Islet precursor cell (in vitro differentiated cells): Measurements from ENCODE around the gene PCDHB1.

Experiments used
- DNase-seq: peaks from one replicate; pipeline ENCODE4 v3.0.0-alpha.2; 2018

Gene PCDHB1, protein sequence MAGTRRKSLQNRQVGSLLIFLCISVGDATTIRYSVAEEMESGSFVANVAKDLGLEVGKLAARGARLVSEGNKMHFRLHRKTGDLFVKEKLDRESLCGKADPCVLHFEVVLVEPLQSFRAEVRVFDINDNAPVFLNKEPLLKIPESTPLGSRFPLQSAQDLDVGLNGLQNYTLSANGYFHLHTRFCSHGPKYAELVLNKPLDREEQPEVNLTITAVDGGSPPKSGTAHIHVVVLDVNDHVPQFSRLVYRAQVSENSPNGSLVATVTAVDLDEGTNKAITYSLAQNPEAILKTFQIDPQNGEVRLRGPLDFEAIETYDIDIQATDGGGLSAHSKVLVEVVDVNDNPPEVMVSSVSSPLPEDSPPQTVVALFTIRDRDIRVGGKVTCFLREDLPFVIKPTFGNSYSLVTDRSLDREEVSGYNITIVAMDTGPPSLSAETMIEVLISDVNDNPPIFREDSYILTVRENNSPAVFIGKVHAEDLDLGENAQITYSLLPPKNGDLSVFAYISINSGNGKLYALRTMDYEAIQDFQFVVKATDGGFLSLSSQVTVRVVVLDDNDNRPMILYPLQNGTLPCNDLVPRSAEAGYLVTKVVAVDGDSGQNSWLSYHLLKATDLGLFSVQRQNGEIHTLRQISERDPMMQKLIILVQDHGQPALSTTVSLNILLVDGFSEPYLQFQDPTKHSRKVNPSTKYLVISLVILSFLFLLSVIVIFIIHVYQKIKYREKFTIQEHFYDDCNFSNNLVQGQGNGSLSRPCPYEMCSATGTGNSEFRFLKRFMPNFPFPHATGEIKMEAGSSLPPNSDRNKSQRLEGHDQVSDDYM

DNA sequence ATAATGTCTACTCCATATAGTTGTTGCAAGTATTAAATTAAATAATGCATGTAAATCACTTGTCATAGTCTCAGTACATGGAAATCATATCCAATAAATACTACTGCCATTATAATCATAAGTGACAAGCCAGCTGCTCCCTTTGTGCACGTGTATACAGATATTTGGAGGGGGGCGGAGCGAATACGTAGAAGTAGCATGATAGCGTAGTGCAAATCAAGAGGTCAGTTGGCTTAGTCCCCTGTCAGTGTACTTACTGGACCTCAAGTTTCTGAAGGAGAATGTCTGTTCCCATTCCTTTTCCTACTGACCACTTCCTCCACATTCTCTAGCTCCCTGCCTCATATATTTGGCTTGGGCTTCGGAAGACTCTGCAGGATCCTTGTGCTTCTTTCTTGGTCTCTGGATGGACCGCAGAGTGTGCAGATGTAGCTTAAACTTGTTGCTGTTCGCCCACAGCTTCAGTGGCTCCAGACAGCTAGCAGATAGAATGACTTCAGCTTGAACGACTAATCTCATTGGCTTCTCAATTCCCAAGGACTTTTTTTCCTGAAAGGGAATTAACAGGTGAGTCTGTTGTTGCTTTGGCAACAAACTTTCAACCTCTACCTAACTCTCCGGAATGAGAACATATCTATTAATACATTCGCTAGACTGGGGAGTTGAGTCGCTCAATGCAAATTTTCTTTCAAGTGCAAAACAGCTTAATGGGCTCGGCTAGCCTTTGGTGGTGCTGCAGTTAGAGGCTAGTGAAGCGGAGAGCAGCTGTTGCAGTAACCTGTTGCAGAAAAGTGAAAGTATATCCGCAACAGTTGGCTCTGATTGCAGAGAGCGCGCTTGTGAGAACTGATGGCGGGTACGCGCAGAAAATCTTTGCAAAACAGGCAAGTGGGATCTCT, at the start of gene PCDHB1:
PCDHB1 (plus strand) TSS at position 753 of the 899 bp plus-strand sequence; CDS start at position 850, 97 bp downstream.
- peak; percentile 57 for DNase-seq

DNA sequence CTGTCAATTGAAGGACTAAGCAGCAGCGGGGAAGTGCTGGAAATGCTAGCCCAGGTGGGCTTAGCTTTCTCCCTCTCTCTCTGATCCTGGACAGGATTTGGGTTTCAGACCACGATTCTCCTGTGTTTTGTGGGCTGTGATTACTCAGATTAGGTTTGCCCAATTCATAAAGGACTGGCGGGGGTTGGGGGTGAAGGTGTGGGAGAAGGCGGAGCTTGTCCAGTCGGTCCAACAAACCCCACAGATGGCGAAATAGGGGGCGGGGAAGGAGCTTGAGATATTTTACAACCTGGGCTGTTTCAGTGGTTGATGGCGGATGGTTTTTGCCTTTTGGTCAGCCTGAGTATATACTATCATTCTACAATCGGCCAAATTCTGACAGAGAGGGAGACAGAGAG, 49.7 kb upstream of the PCDHB1 start:
- peak; percentile 76 for DNase-seq

DNA sequence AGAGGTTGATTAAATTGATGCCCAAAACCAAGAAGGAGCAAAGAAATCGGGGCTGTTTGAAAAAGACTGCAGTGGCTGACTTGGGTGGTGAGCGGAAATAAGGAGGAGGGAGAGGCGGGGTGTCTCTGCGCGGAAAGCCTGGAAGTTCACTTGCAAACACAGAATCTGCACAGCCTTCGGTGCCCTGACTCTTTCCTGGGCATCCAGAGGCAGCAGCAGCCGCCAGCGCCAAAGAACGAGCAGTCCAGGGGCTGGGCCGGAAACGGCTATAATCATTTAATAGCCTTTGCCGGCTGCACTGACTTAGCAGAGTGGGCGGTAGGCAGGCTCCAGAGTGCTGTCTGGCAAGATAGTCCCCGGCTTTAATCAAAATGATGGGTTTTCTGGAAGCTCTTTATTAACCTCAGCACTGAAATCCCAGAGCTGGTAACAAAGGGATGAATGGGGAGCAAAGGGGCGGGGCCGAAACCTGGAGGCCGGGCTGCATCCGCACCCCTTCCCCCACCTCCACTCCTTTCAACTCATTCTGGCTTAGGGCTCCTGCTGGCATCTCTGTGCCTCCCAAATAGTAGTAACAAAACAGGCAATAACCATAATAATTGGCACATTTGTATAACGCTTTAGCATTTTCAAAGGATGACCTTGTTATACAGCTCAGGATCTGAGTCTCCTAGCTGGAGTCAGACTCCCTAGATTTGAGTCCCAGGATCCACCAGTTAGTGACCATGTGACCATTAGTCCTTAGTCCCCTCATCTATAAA, 49.1 kb upstream of the PCDHB1 start:
- peak; percentile 93 for DNase-seq

DNA sequence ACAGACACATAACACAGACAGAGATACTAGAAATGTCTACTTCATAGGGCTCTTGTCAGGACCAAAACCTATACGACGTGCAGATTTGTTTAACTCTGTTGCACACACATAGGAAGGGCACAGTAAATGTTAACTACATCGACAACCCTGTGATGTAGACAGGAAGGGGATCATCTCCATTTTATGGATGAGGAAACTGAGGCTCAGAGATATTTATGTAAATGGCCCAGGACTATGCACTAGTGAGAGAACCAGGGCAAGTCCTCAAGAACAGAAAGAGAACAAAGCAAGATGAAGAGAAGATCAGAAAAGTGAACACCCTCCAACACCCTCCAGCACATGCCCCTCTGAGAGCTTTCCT, 48.6 kb upstream of the PCDHB1 start:
- no peak for DNase-seq

DNA sequence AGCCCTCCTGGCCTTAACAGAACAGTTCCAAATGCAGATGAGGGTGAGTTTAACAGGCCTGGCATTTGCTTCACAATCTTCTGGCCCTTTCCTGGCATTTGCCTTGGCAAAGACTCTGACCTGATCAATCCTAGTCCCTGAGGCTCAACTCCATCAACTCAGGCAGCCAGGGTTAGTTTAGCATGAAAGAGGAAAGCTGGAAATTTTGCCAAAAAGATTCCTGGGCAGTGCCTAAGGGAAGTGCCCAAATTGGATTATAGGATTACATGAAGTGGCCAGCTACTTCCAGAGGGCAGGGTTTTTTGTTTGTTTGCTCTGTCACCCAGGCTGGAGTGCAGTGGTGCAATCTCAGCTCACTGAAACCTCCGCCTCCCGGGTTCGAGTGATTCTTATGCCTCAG, 48.1 kb upstream of the PCDHB1 start:
- DNase-seq: no peak

DNA sequence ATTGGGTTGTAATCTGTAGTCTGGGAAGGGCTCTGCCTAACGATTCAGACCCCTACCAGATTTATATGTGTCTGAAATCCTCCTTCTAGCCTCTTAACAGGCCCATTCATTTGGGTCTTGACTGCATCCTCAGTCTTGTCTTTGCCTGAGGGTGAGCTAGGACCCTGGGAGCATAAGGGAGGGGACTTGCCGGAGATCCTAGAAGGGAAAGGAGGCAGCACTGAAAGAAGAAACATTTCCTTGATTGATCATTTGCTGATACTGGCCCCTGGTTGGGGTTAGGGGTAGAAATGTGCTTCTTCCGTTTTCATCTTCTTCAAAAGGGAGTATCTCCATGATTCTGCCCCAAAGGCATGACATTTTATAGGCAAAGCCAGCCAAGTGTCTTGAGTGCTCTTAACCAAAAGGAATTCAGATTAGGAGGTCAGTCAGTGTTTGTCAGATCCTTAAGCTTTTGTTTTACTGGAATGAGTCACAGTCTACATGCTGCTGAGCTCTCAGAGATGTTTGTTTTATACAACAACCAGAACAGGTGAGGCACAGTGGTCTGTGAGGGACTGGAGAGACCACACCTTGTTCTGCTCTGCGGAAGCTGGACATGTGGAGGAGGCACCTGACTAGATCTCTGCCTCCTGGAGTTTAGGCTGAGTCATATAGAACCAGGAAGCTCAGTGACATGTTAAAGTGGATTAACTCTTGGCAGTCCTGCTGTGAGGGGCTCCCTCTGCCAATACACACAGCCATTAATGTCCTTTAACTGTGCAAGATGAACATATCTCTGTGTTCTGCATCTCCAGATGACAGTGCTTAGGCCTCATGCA, 47.2 kb upstream of the PCDHB1 start:
- peak; percentile 97 for DNase-seq

DNA sequence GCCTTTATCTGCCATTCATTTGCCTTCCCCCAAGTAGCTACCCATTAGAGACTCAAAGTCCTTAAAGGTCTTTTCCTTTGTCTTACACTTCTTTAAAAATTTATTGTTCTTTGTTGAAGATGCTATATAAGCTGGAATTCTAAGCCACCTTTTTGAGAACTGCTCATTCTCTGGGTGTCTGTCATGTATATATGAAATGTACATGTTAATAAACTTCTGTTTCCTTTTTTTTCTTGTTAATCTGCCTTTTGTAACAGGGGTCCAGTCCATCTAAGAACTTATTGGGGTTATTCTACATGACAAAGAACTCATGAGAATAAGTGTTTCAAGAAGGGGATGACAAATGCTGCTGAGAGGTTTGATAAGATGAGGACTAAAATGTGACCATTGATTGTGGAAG, 43.4 kb upstream of the PCDHB1 start:
- no peak for DNase-seq

DNA sequence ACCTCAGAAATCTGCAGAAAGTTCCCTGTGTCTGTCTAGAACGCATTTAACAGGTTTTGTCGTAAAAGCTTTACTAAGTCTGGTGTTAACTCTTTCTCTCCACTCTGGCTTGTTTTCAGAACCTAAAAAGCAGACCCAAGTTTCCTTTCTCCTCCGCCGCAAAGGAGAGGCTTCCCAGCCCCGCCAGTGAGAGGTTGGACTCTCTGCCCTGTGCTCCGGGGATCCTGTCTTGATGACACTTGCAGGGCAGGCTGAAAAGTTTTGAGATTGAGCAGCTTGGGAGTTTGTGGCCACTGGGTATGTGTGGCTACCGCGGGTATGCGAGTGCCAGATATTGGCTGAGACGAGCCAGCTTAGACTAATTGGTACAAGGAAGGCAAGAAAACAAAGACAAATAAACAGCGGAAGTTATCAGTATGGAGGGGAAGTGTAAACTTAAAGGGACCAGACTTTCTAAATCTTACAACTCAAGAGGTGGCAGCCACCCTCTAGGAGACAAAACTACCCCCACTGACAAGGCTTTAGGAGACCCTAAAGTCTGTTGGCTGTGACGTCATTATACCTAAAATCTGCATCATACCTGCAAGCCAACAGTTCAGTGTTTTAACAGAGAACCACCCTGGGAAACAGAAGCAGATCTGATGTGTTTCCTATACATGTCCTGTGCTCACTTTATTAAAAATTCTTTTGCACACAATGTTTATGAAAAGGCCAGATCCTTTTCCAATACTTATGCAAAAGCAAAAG, 41.0 kb upstream of the PCDHB1 start:
- DNase-seq: peak; percentile 57

DNA sequence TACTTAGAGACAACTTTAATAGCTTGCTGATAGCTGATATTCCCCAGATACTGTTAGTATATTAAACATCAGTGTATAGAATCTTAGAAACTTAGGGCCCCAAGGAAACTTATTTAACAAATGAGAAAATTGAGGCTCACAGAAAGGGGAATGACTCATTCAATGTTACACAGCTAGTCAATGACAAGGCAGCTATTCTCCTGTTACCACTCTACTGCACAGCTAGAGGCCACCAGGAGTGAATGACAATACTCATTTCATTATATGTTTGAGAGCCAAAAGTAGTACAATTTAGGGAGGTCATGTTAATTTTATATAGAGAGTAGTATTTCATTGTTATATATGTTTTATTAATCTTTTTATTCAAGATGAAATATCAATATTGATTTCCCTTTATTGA, 33.2 kb upstream of the PCDHB1 start:
- DNase-seq: no peak

DNA sequence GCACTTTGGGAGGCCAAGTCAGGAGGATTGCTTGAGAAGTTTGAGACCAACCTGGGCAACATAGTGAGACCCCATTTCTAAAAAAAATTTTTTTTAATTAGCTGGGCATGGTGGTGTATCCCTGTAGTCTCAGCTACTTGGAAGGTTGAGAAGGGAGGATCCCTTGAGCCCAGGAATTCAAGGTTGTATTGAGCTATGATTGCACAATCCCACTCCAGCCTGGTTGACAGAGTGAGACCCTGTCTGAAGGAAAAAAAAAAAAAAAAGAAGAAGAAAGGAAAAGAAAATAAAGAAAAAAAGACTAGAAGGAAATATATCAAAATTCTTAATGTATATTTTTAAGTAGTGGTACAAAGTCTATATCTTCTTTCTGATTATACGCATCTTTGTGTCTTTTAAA, 28.8 kb upstream of the PCDHB1 start:
- DNase-seq: no peak

DNA sequence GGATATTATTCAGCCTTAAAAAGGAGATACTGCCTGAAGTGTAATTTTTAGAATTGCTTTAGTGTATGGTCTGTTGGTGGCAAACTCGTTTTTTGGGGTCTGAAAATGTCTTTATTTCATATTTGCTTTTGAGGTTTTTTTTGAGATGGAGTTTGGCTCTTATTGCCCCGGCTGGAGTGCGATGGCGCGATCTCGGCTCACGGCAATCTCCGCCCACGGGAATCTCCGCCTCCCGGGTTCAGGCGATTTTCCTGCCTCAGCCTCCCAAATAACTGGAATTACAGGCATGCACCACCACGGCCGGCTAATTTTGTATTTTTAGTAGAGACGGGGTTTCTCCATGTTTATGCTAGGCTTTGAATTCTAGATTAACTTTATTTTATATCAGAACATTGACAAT, 20.2 kb upstream of the PCDHB1 start:
- DNase-seq: no peak

DNA sequence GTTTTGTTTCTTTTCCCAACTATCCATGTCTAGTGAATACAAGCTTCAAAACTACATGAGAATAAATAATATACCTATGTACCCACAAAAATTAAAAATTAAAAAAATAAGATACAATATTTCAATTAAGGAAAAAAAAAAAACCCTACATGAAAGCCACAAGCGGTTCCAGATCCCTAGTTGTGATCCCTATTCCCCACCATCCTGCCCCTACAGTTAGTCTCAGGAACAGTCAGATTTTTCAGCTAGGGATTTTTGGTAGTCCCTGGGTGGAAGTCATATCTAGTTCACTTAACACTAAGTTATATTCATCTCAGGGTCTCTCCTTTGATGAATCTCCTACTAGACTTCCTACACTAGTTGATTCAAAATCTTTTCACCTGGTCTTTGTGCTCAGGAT, 18.5 kb upstream of the PCDHB1 start:
- no peak for DNase-seq

DNA sequence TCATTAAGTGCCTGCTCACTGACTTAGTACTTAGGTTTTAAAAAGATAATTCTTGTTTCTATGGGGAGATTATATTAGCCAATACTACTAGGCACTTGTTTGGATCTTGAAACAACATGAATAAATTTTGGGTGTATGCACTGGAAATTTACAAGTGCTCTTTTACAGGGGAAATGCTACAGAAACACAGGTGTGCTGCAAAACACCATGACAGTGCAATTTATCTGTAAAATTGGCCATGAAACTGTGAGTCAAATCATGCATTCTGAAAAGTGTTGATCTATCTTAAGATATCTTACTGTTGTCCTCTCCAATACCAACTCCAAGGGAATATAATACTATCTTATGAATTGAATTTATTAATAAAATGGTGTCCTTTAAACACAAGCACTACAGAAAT, 12.1 kb upstream of the PCDHB1 start:
- DNase-seq: no peak

DNA sequence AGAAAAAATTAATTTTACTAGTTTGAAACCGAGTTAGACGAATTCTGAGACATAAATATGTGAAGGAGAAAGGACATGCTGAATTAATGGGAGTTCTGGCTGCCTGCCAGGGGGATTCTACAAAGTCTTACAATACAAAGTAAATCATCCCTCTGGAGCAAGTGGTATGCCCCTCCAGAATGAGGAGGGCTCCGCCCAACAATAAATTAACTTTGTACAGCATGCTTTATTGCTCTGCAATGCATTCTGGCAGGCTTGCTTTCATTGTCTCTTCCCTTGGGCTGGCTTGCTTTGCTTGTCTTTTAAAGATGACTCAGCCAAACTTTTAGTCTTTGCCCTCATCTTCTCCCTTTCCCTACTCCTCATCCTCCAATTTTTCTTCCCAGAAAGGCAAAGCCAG, 11.7 kb upstream of the PCDHB1 start:
- DNase-seq: no peak

DNA sequence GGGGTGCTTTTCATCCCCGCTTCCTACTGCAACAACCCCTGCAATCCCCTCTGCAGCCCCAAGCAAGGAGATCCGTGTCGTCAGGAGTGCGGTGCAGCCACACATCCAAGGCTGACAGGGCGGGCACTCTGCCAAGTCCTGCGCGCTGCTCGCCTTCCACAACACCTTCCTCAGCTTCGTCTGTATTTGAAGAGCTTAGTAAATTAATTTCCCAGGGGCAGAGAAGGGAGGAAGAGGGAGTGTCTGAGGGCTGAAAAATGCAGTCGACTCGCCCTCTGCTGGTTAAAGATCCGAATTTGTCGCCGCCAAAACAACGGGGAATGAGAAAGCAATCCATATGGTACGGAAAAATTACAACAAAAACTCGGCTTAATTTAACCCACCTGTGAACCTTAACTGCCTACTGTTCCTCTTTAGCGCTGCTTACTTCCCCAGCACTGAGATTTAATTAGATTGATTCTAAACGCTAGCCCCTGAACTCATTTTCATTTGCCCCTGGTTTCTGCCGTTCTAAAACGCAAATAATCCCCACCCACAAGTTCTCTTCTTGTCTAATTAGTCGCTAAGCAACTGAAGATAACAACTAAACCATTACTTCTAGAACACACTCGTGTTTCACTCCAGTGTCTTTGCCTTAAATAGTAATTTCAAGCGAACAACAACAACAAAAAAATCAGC, 10.9 kb upstream of the PCDHB1 start:
- DNase-seq: peak; percentile 84

DNA sequence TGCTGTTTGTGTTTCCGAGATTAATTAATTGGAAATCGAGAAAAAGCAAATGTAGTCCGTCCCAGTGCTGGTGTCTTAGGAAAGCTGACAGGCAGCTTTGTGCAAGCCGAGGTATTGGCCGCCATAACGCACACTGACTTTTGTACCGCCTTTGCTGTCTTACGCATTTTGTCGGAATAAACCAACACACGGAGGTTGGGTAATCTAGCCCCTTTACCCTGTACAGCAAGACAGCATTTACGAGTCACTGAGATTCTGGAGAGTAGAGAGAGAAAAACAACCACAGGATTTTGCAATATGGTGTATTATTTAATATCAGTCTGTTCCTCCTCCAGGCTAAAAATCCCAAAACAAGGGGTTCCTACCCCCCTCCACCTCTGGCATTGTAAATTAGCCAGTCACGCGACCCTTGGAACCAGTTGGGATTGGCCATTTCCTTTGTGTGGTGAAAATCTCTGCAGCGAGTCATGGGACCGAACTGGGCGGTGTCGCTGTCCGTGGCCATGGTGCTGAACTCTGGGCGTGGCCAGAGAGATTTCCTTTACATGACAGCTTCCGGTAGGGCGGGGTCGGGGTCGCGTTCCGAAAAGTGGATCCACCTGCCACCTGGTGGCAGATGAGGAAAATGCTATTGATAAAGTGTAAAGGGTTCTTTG, 10.3 kb upstream of the PCDHB1 start:
- DNase-seq: peak; percentile 99

DNA sequence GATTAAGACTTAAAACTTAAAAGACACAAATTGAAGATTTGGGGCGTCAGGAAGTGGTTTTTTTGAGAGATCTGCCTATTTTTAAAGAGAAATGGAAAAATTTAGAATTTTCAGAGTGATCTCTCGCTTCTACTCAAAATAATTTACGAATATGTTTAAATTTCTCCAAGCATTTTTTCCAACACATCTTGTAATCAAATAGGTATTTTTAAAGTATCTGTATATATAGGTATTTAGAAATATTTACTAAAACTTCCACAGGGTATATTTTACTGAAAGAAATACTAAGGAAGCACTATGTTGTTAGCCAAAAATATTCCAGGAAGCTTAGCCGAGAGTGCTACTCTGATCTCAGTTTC, 9.8 kb upstream of the PCDHB1 start:
- no peak for DNase-seq

DNA sequence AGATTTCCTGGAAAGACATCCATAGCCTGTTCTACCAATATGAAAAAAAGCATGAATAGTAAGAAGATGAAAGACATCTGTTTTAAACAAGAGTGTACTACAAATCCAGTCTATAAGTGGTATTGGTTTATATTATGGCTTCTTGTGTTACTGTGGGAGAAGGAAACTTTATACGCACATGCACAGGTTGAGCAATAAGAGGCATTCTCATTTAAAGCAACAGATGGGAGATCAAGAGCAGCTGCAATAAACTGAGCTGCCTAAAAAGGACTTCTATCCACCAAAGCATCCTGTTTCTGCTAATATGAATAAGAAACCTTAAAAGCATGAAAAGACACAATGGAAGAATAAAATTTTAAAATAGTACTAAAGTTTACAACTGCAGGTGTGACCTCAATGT, 8.6 kb upstream of the PCDHB1 start:
- DNase-seq: no peak

DNA sequence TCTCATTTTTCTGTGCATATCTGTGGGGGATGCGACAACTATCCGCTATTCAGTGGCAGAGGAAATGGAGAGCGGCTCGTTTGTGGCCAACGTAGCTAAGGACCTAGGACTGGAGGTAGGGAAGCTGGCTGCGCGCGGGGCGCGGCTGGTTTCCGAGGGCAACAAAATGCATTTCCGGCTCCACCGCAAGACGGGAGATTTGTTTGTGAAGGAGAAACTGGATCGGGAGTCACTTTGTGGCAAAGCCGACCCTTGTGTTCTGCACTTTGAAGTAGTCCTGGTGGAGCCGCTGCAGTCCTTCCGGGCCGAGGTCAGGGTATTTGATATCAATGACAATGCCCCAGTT, 320 bp downstream of the PCDHB1 start:
- DNase-seq: peak; percentile 59

DNA sequence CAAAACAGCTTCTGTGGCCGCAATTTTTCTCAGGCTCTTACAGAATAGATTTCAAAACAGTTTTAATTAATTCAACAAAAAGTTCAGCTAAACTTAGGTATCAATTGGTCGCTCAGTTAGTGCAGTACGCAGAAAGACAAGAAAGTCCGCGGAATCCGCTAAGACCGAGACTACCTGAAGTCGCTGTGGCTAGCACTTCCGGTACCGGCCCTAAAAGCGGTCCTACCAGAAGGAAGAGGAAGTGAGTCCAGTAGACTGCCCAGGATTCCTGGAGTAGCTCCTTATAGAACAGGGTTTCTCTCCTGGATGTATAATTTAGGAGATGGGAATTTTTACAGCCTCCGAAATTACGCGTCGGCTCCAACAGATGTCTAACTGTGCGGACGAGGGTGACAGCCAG, 26.7 kb downstream of the PCDHB1 start:
- no peak for DNase-seq
